Activated naive CD4-positive, alpha-beta T cell treated with anti-CD3 and anti-CD28 coated beads, Interleukin-2, amount 50 U/mL, for 24 hours (primary cell): ENCODE measurements around the gene FAM200A.
A peak's percentile ranks its signal among the peaks of the same experiment; 100 is the strongest.
"Not testable (repeated sequence)": the region's sequence is repeated elsewhere in the genome, so short reads cannot be mapped to it uniquely, and the experiment has no call there.

ENCODE experiments used
- H3K27ac Mint-ChIP-seq: one replicate; pipeline ENCODE4 v1.8.0; 2021; ENCODE audit warnings: mild to moderate bottlenecking, mixed read lengths
- H3K27me3 Mint-ChIP-seq: one replicate; pipeline ENCODE4 v1.8.0; 2021; ENCODE audit warnings: mixed read lengths
- H3K36me3 Mint-ChIP-seq: one replicate; pipeline ENCODE4 v1.8.0; 2021; ENCODE audit warnings: mixed read lengths
- H3K4me1 Mint-ChIP-seq: one replicate; pipeline ENCODE4 v1.8.0; 2021; ENCODE audit warnings: mixed read lengths
- H3K4me3 Mint-ChIP-seq: one replicate; pipeline ENCODE4 v1.8.0; 2021; ENCODE audit warnings: mild to moderate bottlenecking, mixed read lengths
- H3K9me3 Mint-ChIP-seq: one replicate; pipeline ENCODE4 v1.8.0; 2021; ENCODE audit warnings: mixed read lengths

FAM200A gene

DNA sequence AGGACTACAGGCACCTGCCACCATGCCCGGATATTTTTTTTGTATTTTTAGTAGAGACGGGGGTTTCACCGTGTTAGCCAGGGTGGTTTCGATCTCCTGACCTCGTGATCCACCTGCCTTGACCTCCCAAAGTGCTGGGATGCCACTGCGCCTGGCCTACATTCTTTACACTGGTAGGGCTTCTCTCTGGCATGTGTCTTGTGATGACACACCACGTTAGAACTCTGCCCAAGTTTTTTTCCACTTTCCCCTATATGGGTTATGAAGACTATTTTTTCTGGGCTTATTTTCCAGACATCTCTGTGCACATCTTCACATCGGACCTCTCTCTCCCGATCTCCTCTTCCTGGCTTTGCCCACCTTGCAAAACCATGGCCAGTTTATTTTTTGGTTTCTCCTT is 10.7 kb downstream of the FAM200A start:
- Mint-ChIP-seq H3K27ac (no peak overlapping the region), H3K4me1 (no peaks in the 10 kb centered on the region), H3K36me3 (peaks cover 3% of the 10 kb centered on the region), H3K27me3 (no peaks in the 10 kb centered on the region), H3K9me3 (peaks cover 5% of the 10 kb centered on the region), H3K4me3 (no peak overlapping the region)

DNA sequence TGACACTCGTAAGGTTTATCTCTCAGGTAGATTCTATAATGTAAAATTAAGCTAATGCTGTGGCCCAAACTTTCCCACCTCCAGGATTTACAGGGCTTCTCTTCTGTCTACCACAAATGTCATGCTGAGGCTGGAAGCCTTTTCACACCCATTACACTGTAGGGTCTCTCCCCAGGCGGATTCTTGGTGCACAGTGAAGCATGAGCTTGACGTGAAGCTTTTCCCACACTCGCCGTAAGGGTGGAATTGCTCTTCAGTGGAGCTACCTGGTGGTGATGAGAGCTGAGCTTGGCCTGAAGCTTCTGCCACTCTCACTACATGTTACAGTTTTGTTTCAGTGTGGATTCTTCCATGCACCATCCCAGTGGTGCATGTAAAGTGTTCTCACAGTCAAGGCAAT is 11.4 kb downstream of the FAM200A start:
- Mint-ChIP-seq H3K27me3 (no peaks in the 10 kb centered on the region), H3K9me3 (peaks cover 5% of the 10 kb centered on the region), H3K4me1 (no peaks in the 10 kb centered on the region), H3K4me3 (no peak overlapping the region), H3K36me3 (peaks cover 3% of the 10 kb centered on the region), H3K27ac (no peak overlapping the region)

DNA sequence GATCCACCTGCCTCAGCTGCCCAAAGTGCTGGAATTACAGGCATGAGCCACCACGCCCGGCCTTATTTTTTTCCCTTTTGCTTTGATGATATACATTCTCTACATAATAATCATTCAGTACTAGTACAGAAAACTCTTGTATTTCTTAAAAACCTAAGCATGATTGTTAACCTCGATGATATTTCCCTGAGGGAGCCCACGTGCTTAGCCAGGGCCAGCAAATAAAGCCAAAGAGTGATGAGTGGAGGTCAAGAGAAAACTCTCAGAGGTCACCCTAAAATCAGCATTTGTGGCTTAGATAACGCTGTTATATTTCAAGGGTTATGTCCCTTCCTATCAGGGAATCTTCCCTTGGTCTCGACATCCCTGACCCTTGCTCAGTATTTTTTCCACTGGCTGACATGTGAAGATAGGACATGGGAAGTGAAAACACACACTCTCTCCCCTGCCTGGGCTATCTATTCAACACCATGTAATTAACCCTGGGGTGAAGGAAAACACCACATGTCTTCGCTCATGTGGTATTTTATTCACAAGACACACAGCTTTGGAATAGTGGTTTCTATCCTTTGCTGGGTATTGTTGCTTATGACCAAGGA is 12.6 kb downstream of the FAM200A start:
- H3K27ac Mint-ChIP-seq = no peak overlapping the region
- H3K9me3 Mint-ChIP-seq = peaks cover 5% of the 10 kb centered on the region
- H3K36me3 Mint-ChIP-seq = peaks cover 5% of the 10 kb centered on the region
- no peak overlapping the region for H3K4me3 Mint-ChIP-seq
- no peaks in the 10 kb centered on the region for H3K4me1 Mint-ChIP-seq
- H3K27me3 Mint-ChIP-seq = no peaks in the 10 kb centered on the region

DNA sequence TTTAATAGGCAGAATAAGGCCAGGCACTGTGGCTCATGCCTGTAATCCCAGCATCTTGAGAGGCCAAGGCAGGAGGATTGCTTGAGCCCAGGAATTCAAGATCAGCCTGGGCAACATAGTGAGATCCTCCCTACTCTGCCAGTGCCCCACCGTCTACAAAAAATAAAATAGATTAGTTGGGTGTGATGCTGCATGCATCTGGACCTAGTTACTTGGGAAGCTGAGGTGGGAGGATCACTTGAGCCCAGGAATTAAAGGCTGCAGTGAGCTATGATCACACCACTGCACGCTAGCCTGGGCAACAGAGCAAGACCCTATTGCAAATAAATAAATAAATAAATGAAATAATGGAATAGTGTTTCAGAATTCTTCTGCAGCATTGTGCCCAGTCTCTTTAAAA is 16.2 kb downstream of the FAM200A start:
- Mint-ChIP-seq H3K9me3 (peaks cover 12% of the 10 kb centered on the region), H3K27me3 (no peaks in the 10 kb centered on the region), H3K36me3 (peaks cover 32% of the 10 kb centered on the region), H3K27ac (no peak overlapping the region), H3K4me1 (no peaks in the 10 kb centered on the region), H3K4me3 (no peak overlapping the region)

DNA sequence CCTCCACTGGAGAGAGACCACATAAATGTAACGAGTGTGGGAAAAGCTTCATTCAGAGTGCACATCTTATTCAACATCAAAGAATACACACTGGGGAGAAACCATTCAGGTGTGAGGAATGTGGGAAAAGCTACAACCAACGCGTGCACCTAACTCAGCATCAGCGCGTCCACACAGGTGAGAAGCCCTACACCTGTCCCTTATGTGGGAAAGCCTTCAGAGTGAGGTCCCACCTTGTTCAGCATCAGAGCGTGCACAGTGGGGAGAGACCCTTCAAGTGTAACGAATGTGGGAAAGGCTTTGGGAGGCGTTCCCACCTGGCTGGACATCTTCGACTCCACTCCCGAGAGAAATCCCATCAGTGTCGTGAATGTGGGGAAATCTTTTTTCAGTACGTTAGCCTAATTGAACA is 20.6 kb downstream of the FAM200A start:
- H3K4me1 Mint-ChIP-seq = no peaks in the 10 kb centered on the region
- peaks cover 12% of the 10 kb centered on the region for H3K9me3 Mint-ChIP-seq
- no peak overlapping the region for H3K4me3 Mint-ChIP-seq
- no peaks in the 10 kb centered on the region for H3K27me3 Mint-ChIP-seq
- H3K36me3 Mint-ChIP-seq = peaks cover 56% of the 10 kb centered on the region
- H3K27ac Mint-ChIP-seq = no peak overlapping the region

DNA sequence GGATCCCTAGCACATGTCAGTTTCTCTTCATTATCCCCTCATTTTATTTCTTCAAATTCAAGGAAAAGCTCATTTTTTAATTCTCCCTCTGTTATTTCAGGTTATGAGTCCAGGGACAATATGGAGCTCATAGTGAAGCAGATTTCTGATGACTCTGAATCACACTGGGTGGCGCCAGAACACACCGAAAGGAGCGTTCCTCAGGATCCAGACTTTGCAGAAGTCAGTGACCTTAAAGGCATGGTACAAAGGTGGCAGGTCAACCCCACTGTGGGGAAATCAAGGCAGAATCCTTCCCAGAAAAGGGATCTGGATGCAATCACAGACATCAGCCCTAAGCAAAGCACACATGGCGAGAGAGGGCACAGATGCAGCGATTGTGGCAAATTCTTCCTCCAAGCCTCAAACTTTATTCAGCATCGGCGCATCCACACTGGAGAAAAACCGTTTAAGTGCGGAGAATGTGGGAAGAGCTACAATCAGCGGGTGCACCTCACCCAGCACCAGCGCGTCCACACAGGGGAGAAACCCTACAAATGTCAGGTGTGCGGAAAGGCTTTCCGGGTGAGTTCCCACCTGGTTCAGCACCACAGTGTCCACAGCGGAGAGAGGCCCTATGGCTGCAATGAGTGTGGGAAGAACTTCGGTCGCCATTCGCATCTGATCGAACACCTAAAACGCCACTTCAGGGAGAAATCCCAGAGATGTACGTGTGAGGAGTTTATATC is 26.0 kb downstream of the FAM200A start:
- Mint-ChIP-seq H3K27me3 (no peaks in the 10 kb centered on the region), H3K9me3 (no peaks in the 10 kb centered on the region), H3K4me3 (no peak overlapping the region), H3K4me1 (no peaks in the 10 kb centered on the region), H3K27ac (no peak overlapping the region), H3K36me3 (peaks cover 40% of the 10 kb centered on the region)

DNA sequence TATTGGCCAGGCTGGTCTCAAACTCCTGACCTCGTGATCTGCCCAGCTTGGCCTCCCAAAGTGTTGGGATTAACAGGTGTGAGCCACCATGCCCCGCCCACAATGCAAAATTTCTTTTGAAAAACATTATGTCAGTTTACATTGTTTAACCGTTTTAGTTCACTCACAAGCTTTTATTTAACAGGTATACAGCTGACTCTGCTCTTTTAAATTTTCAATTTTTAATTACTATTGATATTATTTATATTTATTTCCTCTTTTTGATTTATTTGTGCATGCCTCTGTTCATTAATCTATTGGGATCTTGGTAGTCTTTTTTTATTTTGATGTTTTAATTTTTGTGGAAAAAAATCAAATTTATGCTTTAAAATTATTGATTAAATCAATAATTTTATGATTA is 30.5 kb downstream of the FAM200A start:
- Mint-ChIP-seq H3K36me3 (peaks cover 16% of the 10 kb centered on the region), H3K27me3 (no peaks in the 10 kb centered on the region), H3K9me3 (no peaks in the 10 kb centered on the region), H3K4me1 (no peaks in the 10 kb centered on the region), H3K27ac (no peak overlapping the region), H3K4me3 (no peak overlapping the region)

DNA sequence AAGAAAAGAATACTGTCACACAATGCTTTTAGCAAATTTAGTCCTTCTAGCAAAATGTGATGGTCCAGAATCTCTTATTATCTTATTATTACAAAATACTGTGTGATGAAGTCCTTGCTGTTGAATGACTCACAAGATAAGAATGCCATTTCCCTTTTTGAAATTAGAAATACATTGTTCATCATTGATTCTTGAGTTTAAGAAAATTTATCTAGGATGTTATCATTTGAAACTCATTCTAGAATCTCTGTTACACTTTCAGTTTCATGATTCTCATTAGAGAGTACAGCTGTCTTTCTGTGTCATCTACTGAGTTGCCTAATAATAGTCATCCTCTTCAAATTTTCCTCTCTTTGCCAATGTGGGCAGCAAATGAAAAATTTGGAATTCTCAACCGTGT is 37.9 kb downstream of the FAM200A start:
- peaks cover 15% of the 10 kb centered on the region for H3K4me1 Mint-ChIP-seq
- H3K27ac Mint-ChIP-seq = no peak overlapping the region
- H3K4me3 Mint-ChIP-seq = no peak overlapping the region
- no peaks in the 10 kb centered on the region for H3K27me3 Mint-ChIP-seq
- no peaks in the 10 kb centered on the region for H3K9me3 Mint-ChIP-seq
- H3K36me3 Mint-ChIP-seq = peaks cover 16% of the 10 kb centered on the region

DNA sequence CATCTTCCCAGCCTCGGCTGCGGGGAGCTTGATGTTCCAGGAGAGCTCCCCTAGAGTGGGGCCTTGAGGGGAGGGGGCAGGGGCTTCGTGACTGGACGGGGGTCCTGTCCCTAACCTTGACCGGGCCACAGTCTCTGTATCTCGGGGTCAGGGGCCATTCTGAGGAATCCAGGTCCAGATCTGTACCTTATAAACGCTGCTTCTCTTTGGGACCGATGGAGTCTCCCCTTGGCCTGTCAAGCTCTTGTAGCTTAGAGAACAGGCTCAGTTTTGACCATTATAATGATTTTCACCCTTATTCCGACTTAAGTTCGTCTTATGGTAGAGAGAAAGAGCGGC is 46.6 kb downstream of the FAM200A start:
- Mint-ChIP-seq H3K36me3 (no peaks in the 10 kb centered on the region), H3K27me3 (no peaks in the 10 kb centered on the region), H3K27ac (peak overlapping the region; percentile 98), H3K4me1 (peaks cover 22% of the 10 kb centered on the region), H3K9me3 (no peaks in the 10 kb centered on the region), H3K4me3 (peak overlapping the region; percentile 98)

DNA sequence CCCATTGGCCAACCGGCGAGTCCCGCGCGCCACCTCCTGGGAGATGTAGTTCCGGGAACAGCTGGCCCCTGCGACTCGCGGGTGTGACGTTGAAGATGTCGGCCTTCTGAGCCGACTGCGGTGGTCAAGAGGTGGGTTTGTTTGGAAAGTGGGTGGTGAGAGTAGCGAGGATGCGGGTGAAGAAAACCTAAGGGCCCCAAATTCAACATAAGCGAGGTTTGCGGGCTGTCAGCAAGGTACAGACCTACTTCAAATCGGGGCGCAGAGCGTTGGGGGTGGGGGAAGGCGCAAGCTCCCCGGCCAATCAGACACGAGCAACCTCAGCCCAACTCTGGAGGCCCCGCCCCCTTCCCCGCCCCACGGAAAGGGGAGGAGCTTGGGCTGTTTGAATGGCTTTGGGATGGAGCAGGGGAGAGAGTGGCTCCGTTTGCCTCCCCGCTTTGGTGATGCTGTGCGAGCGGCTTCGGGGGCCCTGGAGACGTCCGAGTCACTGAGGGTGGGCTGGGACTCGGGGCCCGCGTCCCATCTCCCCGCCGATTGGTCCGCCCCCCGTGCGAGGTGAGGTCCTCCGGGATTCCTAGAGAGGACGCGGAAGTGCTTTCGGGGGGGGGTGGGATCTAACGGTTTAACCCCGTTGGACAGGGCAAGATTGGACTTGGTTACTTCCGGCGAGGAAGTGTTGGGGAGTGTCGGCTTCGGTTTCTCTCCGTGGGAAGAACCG is 47.2 kb downstream of the FAM200A start, which contains the start of gene ZKSCAN5:
ZKSCAN5 (plus strand) TSS at position 60 of the 721 bp plus-strand sequence. CDS start 1,383 bp downstream, outside the sequence.
- H3K9me3 Mint-ChIP-seq = no peaks in the 10 kb centered on the region
- H3K36me3 Mint-ChIP-seq = peaks cover 2% of the 10 kb centered on the region
- H3K4me1 Mint-ChIP-seq = peaks cover 22% of the 10 kb centered on the region
- peak within 1 kb of the TSS; percentile 98 for H3K27ac Mint-ChIP-seq
- peak within 1 kb of the TSS; percentile 98 for H3K4me3 Mint-ChIP-seq
- no peaks in the 10 kb centered on the region for H3K27me3 Mint-ChIP-seq

DNA sequence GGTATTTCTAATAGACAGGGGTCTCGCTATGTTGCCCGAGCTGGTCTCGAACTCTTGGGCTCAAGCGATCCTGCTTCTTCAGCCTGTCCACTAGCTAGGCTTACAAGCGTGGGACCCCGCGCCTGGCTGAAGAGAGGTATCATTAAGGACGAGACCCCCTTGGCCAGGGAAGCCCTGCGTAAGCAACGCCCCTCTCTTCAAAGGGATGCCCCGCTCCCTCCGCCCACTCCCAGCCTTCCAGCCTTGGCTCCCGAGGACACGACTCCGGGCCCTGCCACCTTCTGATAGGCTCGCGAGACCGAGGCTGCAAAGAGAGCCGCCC is 47.7 kb downstream of the FAM200A start:
- Mint-ChIP-seq H3K27ac (peak overlapping the region; percentile 98), H3K36me3 (peaks cover 2% of the 10 kb centered on the region), H3K4me3 (peak overlapping the region; percentile 98), H3K27me3 (no peaks in the 10 kb centered on the region), H3K4me1 (peaks cover 22% of the 10 kb centered on the region), H3K9me3 (no peaks in the 10 kb centered on the region)

DNA sequence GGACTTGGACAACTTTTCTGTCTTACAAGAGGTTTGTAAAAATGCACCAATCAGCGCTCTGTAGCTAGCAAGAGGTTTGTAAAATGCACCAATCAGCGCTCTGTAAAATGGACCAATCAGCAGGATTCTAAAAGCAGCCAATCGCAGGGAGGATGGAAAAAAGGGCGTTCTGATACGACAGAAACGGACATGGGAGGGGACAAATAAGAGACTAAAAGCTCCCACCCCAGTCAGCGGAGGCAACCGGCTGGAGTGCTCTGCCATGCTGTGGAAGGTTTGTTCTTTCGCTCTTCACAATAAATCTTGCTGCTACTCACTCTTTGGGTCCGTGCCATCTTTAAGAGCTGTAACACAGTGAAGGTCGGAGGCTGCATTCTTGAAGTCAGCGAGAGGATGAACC is 50.7 kb downstream of the FAM200A start:
- H3K27me3 Mint-ChIP-seq, H3K36me3 Mint-ChIP-seq, H3K9me3 Mint-ChIP-seq: not testable (repeated sequence)
- Mint-ChIP-seq H3K27ac (peak overlapping the region; percentile 15), H3K4me3 (peak overlapping the region; percentile 99), H3K4me1 (peaks cover 33% of the 10 kb centered on the region)

DNA sequence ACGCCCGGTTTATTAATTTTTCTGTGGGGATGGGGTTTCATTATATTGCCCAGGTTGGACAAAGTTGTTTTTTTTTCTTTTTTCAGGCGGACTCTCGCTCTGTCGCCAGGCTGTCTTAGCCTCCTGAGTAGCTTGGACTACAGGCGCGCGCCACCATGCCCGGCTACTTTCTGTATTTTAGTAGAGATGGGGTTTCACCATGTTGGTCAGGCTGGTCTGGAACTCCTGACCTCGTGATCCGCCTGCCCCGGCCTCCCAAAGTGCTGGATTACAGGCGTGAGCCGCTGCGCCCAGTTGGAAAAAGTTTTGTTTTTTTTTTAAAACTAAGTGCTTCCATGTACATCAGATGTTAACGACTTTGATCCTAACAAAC is 51.3 kb downstream of the FAM200A start:
- Mint-ChIP-seq H3K4me3 (peak overlapping the region; percentile 99), H3K36me3 (peaks cover 12% of the 10 kb centered on the region), H3K4me1 (peaks cover 29% of the 10 kb centered on the region), H3K27ac (peak overlapping the region; percentile 99), H3K9me3 (no peaks in the 10 kb centered on the region), H3K27me3 (no peaks in the 10 kb centered on the region)

DNA sequence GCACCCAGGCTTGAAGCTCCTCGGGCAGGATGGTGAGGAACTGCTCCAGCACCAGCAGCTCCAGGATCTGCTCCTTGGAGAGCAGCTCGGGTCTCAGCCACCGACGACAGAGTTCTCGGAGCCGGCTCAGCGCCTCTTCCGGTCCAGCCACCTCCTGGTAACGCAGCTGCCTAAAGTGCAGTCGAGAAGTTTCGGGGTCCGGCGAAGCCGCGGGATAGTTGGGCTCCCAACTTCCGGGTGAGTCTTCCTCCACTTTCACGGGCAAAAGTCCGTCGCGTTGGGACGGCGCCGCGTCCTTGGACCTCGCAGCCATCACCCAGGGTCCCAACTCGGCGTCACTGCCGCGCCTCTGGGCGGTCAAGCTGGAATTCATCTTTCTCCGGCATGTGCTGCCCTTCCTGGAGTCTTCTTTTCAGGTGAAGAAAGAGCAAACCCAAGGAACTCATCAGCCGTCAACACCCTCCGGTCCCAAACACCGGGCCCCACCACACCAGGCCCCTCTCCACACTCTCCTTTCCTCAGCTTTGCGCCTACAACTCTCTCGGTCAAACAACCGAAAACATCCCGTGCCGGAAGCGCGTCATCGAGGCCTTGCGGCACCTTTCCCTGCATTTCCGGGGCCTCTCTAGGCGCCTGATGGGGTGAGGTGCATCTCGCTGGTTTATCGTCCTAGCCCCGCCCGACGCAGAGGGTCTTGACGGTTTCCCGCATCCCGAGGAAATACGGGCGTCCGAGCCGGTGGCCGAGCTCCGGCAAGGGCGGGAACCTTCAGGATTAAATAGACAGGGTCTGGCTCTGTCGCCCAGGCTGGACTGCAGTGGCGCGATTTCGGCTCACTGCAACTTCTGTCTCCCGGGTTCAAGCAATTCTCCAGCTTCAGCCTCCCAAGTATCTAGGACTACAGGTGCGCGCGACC is 51.9 kb downstream of the FAM200A start, which contains the start of gene ZNF394:
ZNF394 (minus strand) TSS at position 561 of the 916 bp plus-strand sequence; CDS start at position 373, 188 bp downstream.
- no peaks in the 10 kb centered on the region for H3K27me3 Mint-ChIP-seq

DNA sequence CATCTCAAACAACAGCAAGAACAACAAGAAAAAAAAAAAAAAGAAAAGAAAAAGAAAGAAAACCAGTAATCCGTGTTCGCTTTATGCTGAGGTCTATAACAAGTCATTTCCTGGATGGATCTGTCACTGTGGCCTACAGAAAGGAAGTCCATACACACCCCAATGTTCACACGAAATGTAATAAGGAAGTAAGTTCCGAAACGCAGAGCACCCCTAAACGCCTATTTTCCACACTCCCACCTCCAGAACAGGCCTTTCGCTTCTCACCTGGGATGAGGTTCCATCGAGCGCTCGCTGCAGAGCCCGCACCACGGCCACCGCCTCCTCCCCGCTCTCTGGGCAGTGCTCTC is 52.6 kb downstream of the FAM200A start:
- H3K27ac Mint-ChIP-seq = peak overlapping the region; percentile 99
- peaks cover 13% of the 10 kb centered on the region for H3K36me3 Mint-ChIP-seq
- no peaks in the 10 kb centered on the region for H3K27me3 Mint-ChIP-seq
- H3K4me3 Mint-ChIP-seq = peak overlapping the region; percentile 99
- H3K4me1 Mint-ChIP-seq = peaks cover 26% of the 10 kb centered on the region
- no peaks in the 10 kb centered on the region for H3K9me3 Mint-ChIP-seq

More for the DNA sequence above, 51.9 kb downstream of the FAM200A start, which contains the start of gene ZNF394:
- Mint-ChIP-seq H3K27ac (peak within 1 kb of the TSS; percentile 99), H3K4me3 (peak within 1 kb of the TSS; percentile 99), H3K36me3 (peaks cover 12% of the 10 kb centered on the region), H3K4me1 (peaks cover 26% of the 10 kb centered on the region), H3K9me3 (no peaks in the 10 kb centered on the region)
